Stimulated activated CD8-positive, alpha-beta memory T cell treated with anti-CD3 and anti-CD28 coated beads, Interleukin-15, amount 100 ng/mL, for 24 hours (primary cell): ENCODE measurements around the gene ZNF692.
"Not testable (repeated sequence)": the region's sequence is repeated elsewhere in the genome, so short reads cannot be mapped to it uniquely, and the experiment has no call there.

Experiments used
- DNase-seq: peaks from one replicate; pipeline ENCODE4 v3.0.0-alpha.2; 2020; ENCODE audit warnings: low read depth

ZNF692 gene

DNA sequence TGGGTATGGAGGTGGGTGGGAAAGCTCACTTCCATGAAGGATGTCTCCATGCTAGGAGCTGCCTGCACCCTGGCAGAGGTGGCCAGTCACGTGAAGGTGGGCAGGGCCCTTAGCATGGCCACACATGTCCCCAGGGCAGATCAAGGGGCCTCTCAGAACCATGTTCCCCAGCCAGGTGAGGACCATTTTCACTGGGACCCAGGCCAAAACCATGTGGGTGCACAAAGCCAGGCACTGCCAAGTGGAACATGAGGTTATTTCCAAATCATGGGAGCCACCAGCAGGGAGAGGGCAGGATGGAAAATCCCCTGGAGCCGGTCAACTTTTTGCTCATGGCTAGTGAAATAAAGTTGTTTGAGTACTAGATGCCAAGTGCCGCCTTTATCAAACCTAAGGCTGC is 9.7 kb downstream of the ZNF692 start:
- no peak for DNase-seq

DNA sequence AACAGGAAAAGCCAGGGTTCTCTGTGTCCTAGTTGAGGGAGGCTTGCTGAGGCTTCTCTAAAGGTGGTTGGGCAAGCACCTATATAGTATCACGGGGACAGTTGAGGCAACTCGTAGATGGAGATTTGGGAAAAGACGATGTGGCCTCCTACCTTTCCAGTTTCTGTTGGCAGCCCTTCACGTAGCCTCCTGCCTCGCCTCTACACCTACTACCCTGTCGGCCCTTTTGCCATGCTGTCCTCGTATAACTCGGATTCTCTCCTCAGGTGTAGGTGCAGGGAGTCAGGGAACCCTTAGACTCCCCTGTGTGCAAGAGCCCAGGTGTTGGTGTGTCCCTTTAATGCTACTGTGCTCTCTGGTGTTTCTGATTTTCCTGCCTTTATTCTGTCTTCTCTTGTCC is 10.3 kb downstream of the ZNF692 start:
- DNase-seq = no peak

DNA sequence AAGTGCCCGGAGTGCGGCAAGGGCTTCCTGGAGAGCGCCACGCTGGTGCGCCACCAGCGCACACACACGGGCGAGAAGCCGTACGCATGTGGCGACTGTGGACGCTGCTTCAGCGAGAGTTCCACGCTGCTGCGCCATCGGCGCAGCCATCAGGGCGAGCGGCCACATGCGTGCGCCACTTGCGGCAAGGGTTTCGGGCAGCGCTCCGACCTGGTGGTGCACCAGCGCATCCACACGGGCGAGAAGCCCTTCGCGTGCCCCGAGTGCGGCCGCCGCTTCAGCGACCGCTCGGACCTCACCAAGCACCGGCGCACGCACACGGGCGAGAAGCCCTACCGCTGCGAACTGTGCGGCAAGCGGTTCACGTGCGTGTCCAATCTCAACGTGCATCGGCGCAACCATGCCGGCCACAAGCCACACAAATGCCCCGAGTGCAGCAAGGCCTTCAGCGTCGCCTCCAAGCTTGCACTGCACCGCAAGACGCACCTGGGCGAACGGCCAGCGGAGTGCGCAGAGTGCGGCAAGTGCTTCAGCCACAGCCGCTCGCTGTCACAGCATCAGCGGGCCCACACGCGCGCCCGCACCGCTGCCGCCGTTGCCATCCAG is 10.8 kb downstream of the ZNF692 start:
- no peak for DNase-seq

DNA sequence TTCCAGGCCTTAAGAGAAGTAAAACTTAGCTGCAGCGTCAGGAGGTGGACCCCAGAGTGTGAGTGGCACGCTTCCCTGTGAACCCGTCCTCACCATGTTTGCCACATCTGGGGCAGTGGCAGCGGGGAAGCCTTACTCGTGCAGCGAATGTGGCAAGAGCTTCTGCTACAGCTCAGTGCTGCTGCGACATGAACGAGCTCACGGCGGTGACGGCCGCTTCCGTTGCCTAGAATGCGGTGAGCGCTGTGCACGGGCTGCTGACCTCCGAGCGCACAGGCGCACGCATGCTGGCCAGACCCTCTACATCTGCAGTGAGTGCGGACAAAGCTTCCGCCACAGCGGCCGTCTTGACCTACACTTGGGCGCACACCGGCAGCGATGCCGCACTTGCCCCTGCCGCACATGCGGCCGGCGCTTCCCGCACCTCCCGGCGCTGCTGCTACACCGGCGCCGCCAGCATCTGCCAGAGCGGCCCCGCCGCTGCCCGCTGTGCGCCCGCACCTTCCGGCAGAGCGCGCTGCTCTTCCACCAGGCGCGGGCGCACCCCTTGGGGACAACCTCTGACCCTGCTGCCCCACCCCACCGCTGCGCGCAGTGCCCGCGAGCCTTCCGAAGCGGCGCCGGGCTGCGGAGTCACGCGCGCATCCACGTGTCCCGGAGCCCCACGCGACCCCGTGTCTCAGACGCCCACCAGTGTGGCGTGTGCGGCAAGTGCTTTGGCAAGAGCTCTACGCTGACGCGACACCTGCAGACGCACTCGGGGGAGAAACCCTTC is 11.5 kb downstream of the ZNF692 start:
- no peak for DNase-seq

DNA sequence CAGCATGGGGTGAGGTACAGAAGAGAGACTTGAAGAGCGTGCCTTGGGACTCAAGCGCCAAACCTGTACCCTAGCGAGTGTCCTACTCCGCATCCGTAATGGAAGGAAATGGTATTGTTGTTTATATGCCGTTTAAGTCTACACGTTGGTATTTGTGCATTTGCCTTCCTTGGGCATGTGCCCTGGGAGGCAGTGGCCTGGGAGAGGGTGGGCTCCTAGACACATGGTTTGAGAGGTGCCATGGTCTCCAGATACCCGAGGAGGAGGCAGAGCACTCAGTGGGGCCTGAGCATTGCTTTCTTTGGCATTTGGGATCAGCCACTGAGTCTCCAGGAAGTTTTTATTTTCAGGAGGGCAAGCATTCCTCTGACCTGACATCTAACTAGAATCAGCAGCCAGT is 14.4 kb downstream of the ZNF692 start:
- DNase-seq = no peak

DNA sequence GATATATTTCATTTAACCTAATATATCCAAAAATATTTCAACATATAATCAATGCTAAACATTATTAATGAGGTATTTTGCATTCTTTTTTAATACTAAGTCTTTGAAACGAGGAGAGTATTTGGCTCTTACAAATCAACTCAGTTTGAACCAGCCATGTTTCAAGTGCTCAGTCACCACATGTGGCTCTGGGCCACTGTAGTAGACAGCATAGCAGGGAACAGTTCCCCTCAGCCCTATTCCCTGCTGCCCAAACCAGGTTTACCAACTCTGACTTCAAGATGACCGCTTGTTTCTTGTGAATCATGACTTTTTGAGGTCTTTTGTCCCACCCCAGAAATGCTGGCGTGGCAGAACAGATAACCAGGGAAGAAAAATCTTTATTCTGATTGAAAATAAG is 15.2 kb downstream of the ZNF692 start:
- no peak for DNase-seq

DNA sequence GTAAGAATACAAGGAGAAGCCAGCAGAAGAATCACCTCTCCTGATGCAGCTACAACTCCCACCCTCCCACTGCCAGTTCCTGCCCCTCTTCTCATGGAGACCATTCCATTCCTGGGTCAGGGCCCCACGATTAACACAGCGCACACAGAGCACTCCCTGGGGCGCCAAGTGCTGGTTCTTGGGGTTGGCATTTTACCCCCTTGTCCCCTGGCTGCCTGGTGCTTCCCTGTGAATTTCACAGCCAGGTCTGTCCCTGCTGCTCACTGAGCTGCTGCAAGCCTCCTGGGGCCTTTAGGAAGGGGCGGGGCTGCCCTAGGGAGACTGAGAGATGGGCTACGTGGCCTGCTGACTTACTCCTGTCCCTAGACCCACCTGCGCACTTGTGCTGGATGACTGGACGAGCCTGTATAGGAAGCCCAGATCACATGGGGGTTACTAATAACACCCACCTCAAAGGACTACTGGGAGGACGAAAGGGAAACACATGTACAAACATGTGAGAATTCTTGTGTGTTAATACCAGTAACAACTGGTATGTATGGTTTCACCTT is 16.0 kb downstream of the ZNF692 start:
- DNase-seq = no peak

DNA sequence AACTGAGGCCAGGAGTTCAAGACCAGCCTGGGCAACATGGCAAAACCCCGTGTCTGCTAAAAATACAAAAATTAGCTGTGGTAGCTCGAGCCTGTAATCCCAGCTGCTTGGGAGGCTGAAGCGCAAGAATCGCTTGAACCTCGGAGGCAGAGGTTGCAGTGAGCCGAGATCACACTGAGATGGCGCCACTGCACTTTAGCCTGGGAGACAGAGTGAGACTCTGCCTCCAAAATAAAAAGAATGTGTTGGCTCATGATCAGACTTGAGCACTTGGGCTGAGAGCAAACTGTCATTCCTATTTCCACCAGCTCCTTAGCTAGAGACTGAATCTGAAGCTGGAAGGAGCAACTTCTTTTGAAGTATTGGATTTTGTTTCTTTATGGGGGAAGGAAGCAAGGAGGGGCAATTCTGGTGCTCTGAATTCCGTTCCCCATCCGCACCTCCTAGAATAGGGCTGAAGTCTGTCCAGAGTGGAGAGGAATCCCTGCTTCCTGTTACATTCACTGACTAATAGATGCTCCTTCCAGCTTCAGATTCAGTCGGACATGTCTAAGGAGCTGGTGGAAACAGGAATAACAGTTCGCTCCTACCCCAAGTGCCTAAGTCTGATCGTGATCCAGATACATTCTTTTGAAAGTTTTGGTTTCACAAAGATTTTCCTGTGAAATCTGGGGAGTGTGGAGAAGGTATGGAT is 17.0 kb downstream of the ZNF692 start:
- DNase-seq = no peak

DNA sequence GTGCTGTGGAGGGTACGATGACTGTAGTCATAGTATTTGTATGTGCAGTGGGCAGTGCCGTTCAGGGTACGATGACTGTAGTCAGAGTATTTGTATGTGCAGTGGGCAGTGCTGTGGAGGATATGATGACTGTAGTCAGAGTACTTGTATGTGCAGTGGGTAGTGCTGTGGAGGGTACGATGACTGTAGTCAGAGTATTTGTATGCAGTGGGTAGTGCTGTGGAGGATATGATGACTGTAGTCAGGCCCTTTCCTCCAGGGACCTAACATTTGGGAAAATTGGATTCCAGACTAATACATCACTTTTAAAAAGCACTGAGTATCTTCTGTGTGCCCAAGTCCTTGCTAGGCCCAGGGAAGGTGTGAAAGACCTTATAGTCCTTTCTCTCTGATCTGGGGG is 17.9 kb downstream of the ZNF692 start:
- DNase-seq = no peak

DNA sequence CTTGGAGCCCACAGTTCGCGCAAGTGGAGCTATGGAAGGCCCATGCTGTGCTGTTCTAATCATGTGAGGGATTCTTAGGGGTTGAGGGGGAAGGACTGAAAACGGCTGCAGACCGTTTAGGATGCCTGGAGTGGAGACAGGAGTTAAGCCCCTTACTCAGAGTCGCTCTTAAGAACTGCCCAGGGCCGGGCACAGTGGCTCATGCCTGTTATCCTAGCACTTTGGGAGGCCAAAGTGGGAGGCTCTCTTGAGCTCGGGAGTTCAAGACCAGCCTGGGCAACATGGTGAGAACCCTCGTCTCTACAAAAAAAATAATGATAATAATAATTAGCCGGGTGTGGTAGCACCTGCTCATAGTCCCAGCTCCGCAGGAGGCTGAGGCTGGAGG is 19.7 kb downstream of the ZNF692 start:
- DNase-seq = no peak

DNA sequence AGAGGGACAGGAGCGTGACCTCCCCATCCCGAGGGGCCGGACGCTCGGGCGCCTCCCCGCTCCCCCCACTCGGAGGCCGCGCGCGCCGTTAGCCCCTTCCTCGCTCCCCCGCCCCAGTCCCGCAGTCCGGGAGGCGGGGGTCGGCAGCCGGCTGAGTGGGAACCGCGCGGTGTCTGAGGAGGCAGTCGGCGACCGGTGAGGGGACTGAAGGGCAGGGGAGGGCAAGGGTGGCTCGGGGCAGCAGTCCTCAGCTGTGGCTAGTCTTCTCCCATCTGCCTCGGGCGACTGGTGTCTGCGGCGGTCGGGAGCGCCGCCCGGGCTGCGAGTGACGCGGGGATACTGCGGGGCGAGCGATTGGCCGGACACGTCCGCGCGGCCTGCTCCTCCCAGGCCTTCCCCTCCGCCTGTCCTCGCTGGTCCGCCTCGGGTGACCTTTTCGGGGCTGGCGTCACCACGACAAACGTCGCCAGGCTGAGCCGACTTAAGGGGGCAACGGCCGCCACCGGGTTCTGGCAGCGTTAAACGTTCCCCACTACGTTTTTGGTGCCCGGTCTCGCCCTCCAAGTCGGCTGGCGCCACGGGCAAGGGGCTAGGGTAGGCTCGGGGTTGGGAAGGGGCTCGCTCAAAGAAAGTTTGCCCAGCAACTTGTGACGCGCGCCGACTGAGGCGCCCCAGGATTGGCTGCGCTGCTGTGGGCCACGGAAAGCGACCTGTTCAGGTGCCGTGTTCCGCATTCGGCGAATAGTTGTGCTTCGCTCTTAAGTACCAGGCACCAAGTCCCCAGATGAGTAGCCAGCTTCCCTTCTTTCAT is 20.3 kb downstream of the ZNF692 start:
- DNase-seq = peak; percentile 65

DNA sequence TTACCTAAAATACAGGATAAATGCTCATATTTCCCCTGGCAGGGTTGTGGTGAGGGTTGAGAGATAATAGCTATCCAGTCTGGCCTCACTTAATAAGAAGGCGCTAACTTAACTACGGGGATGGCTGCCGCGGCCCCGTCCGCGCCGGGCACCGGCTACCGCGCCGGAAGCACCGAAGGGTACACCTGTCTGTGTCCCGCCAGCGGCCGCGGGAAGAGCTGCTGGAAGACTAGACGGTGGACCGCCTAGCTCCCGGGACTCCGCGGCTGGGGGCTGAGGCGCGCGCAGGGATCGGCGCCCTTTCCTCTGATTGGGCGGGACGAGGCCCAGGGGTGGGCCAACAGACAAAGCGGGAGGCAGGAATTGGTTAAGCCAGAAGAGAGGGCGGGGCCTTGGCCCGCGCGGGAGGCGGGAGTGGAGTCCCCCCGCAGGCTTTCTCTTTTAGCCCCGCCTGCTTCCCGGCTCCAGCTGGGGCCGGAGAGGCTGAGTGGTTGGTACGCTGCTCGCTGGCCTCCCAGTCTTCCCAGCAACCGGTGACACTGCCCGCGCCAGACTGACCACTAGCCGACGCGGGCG is 21.0 kb downstream of the ZNF692 start, which contains the start of gene ZNF672:
TSS of gene ZNF672 (plus strand) at position 444 of the 576 bp plus-strand sequence. CDS start 9,051 bp downstream, outside the sequence.
- DNase-seq = peak; percentile 79

DNA sequence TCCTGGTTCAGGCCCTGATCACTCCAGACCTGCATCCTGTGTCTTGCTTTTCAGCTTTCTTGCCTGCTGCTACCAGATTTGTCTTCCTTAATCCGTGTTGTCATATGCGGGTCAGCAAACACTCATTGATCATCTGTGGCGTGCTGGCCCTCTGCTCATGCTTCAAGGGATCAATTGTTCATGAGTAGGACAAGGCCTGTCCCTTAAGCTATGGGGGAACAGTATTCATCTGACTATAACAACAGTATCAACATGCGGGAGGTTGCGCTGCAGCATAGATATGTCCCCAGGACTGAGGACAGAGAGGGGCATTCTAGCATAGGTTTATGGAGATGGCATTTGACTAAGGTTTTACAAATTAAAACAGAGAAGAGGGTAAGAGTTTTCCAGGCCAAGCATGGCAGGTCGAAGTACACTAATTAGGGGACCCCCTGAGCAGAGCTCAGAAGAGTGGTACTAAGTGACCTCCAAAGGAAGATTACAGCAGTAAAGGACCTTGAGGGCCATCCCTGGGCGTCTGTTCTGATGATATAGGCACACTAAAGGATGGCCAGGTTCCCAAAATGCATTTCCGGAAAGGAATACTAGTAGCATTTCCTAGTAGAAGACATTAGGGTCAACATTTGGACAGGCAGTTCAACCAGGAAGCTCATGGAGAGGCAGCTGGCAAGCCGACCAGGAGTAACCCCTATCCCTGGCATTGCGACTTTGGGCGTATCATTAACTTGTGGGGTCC is 21.7 kb downstream of the ZNF692 start:
- no peak for DNase-seq

DNA sequence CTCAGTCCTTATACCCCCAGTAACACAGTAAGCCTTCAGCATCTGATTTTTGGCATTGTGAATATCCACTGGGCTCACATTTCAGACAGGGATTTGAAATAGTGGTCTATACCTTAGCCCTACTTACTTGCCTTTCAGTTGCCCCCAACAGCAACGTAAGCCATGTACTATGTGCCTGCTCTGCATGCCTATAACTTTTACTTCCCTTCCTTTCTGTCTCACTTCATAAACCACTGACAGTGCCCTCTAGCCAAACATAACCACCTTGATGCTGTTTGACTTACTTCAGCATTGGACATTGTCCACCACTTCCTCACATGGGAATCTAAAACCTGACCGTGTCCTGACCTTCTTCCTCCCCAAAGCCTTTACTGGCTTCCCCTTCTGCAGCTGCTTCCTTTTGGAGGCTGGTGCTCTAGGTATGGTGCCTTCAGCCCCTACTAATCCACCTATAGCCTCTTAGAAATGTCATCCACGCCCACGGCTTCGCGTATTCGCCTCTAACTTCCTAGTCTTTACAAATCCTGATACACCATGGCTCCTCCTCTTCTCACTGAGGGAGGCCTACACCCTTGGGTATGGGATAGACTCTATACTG is 24.4 kb downstream of the ZNF692 start:
- DNase-seq = no peak

DNA sequence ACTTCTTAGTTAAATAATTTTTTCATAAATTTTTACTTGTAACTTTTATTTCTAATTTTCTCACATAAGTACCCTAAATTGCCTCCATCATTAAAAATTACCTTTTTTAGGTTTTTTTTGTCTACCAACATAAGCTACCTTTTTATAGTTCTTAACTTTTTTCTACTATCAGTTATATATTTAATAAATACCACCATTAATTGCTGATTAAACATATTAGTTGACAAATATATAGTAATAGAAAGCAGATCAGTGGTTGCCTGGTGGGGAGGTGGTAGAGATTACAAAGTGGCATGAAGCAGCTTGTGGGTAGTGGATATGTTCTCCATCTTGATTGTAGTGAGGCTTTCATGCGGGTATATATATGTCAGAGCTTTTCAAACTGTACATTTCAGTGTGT is 27.0 kb downstream of the ZNF692 start:
- DNase-seq = no peak

DNA sequence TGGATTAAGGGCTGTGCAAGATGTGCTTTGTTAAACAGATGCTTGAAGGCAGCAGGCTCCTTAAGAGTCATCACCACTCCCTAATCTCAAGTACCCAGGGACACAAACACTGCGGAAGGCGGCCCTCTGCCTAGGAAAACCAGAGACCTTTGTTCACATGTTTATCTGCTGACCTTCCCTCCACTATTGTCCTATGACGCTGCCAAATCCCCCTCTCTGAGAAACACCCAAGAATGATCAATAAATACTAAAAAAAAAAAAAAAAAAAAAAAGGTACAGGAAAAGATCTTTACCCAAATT is 28.2 kb downstream of the ZNF692 start:
- DNase-seq = not testable (repeated sequence)

DNA sequence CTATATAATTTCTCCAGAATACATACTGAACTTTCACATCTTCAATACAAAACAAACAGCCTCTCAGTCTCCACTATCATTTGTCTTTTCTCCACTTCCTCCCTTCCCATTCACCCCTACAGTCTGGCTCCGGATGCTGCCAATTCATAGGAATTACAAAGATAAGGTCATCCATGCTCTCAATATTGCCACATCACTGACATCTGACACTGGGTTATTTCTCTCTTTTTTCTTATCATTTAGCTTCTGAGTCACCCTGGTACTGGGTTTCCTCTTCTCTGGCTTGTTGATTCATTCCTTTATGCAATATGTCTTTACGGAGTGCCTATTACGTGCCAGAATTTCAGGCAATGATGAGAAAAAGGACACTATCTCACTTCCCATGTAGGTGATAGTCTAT is 30.0 kb downstream of the ZNF692 start:
- no peak for DNase-seq

DNA sequence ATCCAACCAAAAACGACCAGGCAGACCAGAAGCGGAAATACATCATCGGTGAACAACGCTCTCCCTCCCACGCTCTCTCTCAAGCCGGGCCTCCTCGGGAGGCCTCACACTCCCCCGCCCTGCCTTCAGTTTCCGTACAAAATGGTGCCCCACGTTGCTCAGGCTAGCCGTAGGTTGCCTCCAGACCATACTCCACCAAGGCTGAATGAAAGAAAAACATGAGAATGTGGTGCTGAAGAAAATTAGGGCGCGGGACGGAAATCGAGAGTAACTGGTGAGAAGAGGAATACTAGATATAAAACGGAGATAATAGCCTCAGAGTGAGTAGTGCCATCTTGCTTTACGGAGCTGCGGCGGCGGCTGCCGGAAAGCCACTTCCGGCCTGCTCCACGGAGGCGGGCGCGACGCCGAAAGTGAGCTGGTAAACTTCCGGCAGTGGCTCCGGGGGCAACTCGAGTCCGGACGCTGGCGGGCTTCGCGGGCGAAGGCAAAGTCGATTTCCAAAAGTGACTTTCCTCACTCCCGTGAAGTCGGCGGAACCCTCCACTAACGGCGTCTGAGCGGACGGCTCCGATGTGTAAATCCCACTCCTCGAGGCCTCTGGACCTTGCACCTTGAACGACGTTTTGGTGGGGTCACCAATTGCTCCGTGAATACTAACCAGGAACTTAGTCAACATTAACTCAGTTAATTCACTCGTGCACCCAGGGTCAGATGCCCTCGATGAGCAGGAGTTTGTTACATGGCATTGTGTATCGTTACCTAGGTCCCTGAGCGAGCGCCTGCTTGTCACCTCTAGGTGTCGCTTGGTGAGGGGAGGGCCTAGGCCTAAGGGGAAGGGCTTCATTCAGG is 32.8 kb downstream of the ZNF692 start, which contains the start of gene SH3BP5L:
TSS of gene SH3BP5L (minus strand) at position 7 of the 852 bp plus-strand sequence. CDS start 980 bp downstream, outside the sequence.
- DNase-seq = peak; percentile 81

DNA sequence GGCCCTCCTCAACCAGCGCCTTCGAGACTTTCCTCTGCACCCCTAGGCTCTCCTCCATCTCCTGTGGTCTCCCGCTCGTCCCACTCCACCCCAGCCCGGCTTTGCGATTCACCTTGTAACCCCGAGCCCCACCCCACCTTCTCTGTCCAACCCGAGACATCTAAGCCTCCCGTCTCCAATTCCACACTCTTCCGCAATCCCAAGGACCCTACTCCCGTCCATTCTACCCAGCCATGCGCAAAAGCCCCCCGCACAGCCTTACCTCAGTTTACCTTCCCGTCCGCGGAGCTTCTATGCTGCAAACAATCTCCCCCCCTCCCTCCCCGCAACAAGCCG is 33.3 kb downstream of the ZNF692 start:
- DNase-seq = no peak

DNA sequence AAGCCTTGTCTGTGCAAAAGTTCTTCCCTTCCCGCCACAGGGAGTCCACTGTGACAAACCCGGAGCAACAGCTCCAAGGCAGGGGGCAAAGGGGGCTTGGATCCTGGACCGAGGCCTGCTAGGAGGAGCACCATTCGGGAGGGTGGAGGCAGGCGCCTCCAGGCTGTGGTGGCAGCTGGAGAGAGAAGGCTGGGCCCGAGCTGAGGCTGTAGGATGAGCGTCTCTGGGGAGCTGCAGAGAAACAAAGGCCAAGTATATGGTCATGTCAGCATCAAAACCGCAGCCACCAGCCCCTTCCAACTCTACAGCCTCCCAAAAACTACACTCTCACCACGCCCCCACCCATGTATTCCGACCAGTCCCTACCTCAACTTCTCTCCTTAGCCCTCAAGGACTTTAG is 33.7 kb downstream of the ZNF692 start:
- DNase-seq = no peak
